SK-N-SH treated with all-trans-retinoic acid at 6 μM for 48 hours (cell line): Measurements from ENCODE around the gene PSTPIP2.

Source experiments
- ARNTL ChIP-seq: fragments of 450-650 bp; formaldehyde crosslinking; IDR thresholded peaks from 2 replicates; pipeline ENCODE4 v1.5.0; 2020; ENCODE audit warnings: low read depth, mild to moderate bottlenecking, moderate library complexity, borderline replicate concordance
- ESRRG ChIP-seq: fragments of 250-450 bp; sonication (Bioruptor Pico); IDR thresholded peaks from 2 replicates; pipeline ENCODE4 v1.6.1; 2021; ENCODE audit warnings: mild to moderate bottlenecking
- GLIS3 ChIP-seq: fragments of 250-450 bp; sonication (Bioruptor Pico); IDR thresholded peaks from 2 replicates; pipeline ENCODE4 v1.5.0; 2020; ENCODE audit warnings: mild to moderate bottlenecking, moderate library complexity
- OSR1 ChIP-seq: fragments of 250-450 bp; sonication (Bioruptor Pico); IDR thresholded peaks from 2 replicates; pipeline ENCODE4 v1.8.0; 2022; ENCODE audit warnings: moderate library complexity, mild to moderate bottlenecking, inconsistent platforms
- RARB ChIP-seq: fragments of 250-450 bp; sonication (Bioruptor Pico); IDR thresholded peaks from 2 replicates; pipeline ENCODE4 v1.8.0; 2021; ENCODE audit warnings: mild to moderate bottlenecking, moderate library complexity
- SNAI2 ChIP-seq: fragments of 250-450 bp; sonication (Bioruptor Pico); IDR thresholded peaks from 2 replicates; pipeline ENCODE4 v1.5.0; 2020; ENCODE audit warnings: mild to moderate bottlenecking, moderate library complexity
- ZC3H10 ChIP-seq: fragments of 250-450 bp; sonication (Bioruptor Pico); IDR thresholded peaks from 2 replicates; pipeline ENCODE4 v1.5.1; 2021; ENCODE audit warnings: mild to moderate bottlenecking, moderate library complexity
- ZFP3 ChIP-seq: fragments of 250-450 bp; sonication (Bioruptor Pico); IDR thresholded peaks from 2 replicates; pipeline ENCODE4 v1.5.0; 2020; ENCODE audit warnings: mild to moderate bottlenecking, moderate library complexity
- ZFP30 ChIP-seq: fragments of 450-650 bp; formaldehyde crosslinking; IDR thresholded peaks from 2 replicates; pipeline ENCODE4 v1.5.0; 2022; ENCODE audit warnings: mild to moderate bottlenecking, moderate library complexity
- TF ChIP-seq, protein P1 (sequence below): fragments of 250-450 bp; sonication (Bioruptor Pico); IDR thresholded peaks from 2 replicates; pipeline ENCODE4 v1.8.0; 2020; ENCODE audit warnings: mild to moderate bottlenecking, moderate library complexity, borderline replicate concordance
- TF ChIP-seq, protein P2 (sequence below): fragments of 250-450 bp; sonication (Bioruptor Pico); IDR thresholded peaks from 2 replicates; pipeline ENCODE4 v1.8.0; 2021; ENCODE audit warnings: low read depth, mild to moderate bottlenecking, moderate library complexity, borderline replicate concordance
- TF ChIP-seq, protein P3 (sequence below): fragments of 250-450 bp; sonication (Bioruptor Pico); IDR thresholded peaks from 2 replicates; pipeline ENCODE4 v1.5.1; 2021; ENCODE audit warnings: mild to moderate bottlenecking, moderate library complexity

DNA sequence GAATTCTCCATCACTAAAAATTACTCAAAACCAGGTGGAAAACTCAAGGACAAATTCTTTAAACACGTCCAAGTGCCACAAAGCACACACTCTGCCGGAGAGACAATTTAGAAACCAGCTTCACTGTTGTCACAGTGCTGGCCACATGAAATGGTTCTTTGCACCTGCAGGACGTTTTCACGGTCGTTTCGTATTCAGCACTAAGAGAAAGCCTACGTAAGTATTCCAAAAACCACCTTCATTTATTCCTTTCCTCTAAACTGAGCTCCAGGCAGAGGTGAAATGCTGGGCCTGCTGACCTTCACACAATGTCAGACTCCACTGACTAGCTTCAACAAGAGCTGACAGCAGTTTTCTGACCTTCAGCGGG lies 25.4 kb upstream of the PSTPIP2 start:
- TF ChIP-seq ZC3H10 (CRISPR knock-in tag) (no peak), ZFP30 (CRISPR knock-in tag) (no peak), ESRRG (CRISPR knock-in tag) (no peak), RARB (CRISPR knock-in tag) (no peak), GLIS3 (CRISPR knock-in tag) (no peak), ZFP3 (CRISPR knock-in tag) (no peak), SNAI2 (CRISPR knock-in tag) (no peak), OSR1 (CRISPR knock-in tag) (no peak), ARNTL (no peak)
- TF ChIP-seq, protein P1, sequence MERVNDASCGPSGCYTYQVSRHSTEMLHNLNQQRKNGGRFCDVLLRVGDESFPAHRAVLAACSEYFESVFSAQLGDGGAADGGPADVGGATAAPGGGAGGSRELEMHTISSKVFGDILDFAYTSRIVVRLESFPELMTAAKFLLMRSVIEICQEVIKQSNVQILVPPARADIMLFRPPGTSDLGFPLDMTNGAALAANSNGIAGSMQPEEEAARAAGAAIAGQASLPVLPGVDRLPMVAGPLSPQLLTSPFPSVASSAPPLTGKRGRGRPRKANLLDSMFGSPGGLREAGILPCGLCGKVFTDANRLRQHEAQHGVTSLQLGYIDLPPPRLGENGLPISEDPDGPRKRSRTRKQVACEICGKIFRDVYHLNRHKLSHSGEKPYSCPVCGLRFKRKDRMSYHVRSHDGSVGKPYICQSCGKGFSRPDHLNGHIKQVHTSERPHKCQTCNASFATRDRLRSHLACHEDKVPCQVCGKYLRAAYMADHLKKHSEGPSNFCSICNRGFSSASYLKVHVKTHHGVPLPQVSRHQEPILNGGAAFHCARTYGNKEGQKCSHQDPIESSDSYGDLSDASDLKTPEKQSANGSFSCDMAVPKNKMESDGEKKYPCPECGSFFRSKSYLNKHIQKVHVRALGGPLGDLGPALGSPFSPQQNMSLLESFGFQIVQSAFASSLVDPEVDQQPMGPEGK (CRISPR knock-in tag) = no peak
- TF ChIP-seq, protein P2, sequence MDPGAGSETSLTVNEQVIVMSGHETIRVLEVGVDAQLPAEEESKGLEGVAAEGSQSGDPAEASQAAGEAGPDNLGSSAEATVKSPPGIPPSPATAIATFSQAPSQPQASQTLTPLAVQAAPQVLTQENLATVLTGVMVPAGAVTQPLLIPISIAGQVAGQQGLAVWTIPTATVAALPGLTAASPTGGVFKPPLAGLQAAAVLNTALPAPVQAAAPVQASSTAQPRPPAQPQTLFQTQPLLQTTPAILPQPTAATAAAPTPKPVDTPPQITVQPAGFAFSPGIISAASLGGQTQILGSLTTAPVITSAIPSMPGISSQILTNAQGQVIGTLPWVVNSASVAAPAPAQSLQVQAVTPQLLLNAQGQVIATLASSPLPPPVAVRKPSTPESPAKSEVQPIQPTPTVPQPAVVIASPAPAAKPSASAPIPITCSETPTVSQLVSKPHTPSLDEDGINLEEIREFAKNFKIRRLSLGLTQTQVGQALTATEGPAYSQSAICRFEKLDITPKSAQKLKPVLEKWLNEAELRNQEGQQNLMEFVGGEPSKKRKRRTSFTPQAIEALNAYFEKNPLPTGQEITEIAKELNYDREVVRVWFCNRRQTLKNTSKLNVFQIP (CRISPR knock-in tag) = no peak
- TF ChIP-seq, protein P3, sequence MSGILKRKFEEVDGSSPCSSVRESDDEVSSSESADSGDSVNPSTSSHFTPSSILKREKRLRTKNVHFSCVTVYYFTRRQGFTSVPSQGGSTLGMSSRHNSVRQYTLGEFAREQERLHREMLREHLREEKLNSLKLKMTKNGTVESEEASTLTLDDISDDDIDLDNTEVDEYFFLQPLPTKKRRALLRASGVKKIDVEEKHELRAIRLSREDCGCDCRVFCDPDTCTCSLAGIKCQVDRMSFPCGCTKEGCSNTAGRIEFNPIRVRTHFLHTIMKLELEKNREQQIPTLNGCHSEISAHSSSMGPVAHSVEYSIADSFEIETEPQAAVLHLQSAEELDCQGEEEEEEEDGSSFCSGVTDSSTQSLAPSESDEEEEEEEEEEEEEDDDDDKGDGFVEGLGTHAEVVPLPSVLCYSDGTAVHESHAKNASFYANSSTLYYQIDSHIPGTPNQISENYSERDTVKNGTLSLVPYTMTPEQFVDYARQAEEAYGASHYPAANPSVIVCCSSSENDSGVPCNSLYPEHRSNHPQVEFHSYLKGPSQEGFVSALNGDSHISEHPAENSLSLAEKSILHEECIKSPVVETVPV (CRISPR knock-in tag) = no peak
